ENCODE measurements around the gene RNF14. TPM values are rescaled to one million over a fixed set of nuclear protein-coding genes. Genes with fewer than 3 reads are reported as not detected.

RNF14 gene
- total RNA-seq, 4 donors from 2014 or later: 72.6 to 115 (median 96.9) TPM

DNA sequence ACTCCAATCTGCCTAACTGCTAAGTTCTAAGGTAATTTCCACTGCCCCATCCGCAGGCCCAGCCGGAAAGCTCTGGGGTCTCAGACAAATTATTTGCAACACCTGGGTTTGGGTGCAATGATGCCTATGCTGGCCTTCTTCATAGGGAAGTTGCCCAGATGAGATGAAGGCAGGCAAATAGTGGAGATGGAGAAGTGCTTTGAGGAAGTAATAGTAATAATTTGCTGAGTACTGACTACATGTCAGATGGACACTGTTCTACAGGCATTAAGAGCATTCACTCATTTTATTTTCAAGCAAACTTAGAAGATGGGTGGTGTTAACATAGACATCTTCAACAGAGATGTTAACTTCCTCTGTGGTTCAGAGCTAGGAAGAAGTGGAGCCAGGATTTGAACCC is 14.7 kb upstream of the RNF14 start:
- Histone ChIP-seq H3K36me3 (peaks cover 0 to 31% of the 10 kb centered on the region in 2 donors), H3K4me1 (peaks cover 0 to 27% (median 0%) of the 10 kb centered on the region in 3 donors), H3K27me3 (peaks cover 2% of the 10 kb centered on the region), H3K4me3 (no peak overlapping the region), H3K9me3 (no peaks in the 10 kb centered on the region), H3K27ac (no peak overlapping the region)
- TF ChIP-seq, protein P1, sequence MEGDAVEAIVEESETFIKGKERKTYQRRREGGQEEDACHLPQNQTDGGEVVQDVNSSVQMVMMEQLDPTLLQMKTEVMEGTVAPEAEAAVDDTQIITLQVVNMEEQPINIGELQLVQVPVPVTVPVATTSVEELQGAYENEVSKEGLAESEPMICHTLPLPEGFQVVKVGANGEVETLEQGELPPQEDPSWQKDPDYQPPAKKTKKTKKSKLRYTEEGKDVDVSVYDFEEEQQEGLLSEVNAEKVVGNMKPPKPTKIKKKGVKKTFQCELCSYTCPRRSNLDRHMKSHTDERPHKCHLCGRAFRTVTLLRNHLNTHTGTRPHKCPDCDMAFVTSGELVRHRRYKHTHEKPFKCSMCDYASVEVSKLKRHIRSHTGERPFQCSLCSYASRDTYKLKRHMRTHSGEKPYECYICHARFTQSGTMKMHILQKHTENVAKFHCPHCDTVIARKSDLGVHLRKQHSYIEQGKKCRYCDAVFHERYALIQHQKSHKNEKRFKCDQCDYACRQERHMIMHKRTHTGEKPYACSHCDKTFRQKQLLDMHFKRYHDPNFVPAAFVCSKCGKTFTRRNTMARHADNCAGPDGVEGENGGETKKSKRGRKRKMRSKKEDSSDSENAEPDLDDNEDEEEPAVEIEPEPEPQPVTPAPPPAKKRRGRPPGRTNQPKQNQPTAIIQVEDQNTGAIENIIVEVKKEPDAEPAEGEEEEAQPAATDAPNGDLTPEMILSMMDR (IDR thresholded peaks at IDR 0.05): no peak
- TF ChIP-seq EP300 (IDR thresholded peaks at IDR 0.05) (no peak), POLR2AphosphoS5 (IDR thresholded peaks at IDR 0.05) (no peak), POLR2A (IDR thresholded peaks at IDR 0.05) (no peak)
- WGBS, 2 donors (ENCODE audit: low coverage in 1 of 2): no CpG with 5 or more reads among the region's 2 CpGs
- ATAC-seq: no peak

DNA sequence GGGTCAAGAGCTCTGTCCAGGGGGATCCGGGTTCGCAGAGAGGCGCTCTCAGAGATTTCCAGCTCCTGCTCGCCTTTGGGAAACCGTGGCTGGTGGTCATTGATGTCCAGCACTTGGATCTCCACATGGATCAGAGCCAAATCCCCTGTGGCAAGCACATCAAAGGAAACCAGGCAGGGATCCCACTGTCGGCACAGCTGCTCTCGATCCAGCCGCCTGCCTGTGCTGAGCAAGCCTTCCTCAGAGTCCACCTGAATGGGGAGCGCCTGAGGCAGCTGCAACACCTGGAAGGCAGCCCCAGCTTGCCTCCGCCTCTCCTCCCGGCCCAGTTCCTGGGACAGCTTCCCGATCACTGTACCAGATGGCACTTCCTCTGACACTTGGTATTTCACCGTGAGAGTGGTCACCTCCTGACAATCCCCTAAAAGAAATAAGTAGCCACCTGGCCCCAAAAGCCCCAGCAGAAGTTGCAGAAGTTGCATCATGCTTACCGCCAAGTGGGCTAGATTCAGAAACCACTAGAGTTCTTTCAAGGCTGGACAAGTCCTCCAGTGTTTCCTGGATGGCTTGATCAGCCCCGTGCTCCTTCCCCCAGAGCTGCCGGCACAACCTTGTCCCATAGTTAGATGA is 11.4 kb upstream of the RNF14 start:
- Histone ChIP-seq H3K36me3 (peaks cover 0 to 16% of the 10 kb centered on the region in 2 donors), H3K27ac (peak overlapping the region in 3 of 4 donors; percentile 52 to 66 (median 53)), H3K4me3 (peak overlapping the region in 1 of 2 donors; percentile 11), H3K9me3 (no peaks in the 10 kb centered on the region), H3K4me1 (peaks cover 0 to 47% (median 10%) of the 10 kb centered on the region in 3 donors), H3K27me3 (peaks cover 13% of the 10 kb centered on the region)
- WGBS, 2 donors (ENCODE audit: low coverage in 1 of 2): 81% methylated on average over 3 of the region's 16 CpGs; no CpG with 5 or more reads in 1 of the 2 donors
- TF ChIP-seq, protein P1 (IDR thresholded peaks at IDR 0.05): no peak
- TF ChIP-seq POLR2A (IDR thresholded peaks at IDR 0.05) (no peak), EP300 (IDR thresholded peaks at IDR 0.05) (no peak), POLR2AphosphoS5 (IDR thresholded peaks at IDR 0.05) (no peak)
- ATAC-seq: no peak

DNA sequence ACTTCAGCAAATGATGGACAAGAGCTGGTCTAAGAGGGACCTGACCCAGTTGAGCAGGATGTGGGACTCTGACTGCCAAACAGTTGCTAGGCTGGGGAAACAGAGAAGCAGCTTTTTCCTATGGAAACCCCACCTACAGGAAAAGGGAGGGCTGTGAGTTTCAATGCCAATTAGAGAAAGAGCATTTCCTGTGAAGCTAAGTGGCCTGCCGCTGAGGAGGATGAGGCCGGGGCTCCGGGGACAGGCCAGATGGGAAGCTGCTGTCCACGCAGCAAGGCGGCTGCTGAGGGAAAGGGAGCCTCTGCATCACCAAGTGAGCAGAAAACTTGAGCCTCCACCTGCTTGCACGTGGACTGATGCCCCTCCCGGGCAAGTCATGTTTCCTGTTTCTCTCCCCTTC is 10.8 kb upstream of the RNF14 start, which contains the start of gene PCDH12:
Gene PCDH12 (minus strand): TSS at position 90 of the 400 bp plus-strand sequence. CDS start 351 bp downstream, outside the sequence.
- 18 to 40% methylated on average over 3 to 5 of the region's 7 CpGs for WGBS, 2 donors (ENCODE audit: low coverage in 1 of 2)
- Histone ChIP-seq H3K27ac (peak within 1 kb of the TSS in 3 of 4 donors; percentile 52 to 66 (median 53)), H3K27me3 (peaks cover 13% of the 10 kb centered on the region), H3K4me1 (peaks cover 0 to 47% (median 10%) of the 10 kb centered on the region in 3 donors), H3K9me3 (no peaks in the 10 kb centered on the region), H3K4me3 (peak within 1 kb of the TSS in 1 of 2 donors; percentile 11), H3K36me3 (peaks cover 0 to 16% of the 10 kb centered on the region in 2 donors)
- TF ChIP-seq POLR2AphosphoS5 (IDR thresholded peaks at IDR 0.05) (peak; percentile 11), EP300 (IDR thresholded peaks at IDR 0.05) (no peak)
- TF ChIP-seq, protein P1 (IDR thresholded peaks at IDR 0.05): no peak
- ATAC-seq: peak; percentile 53

DNA sequence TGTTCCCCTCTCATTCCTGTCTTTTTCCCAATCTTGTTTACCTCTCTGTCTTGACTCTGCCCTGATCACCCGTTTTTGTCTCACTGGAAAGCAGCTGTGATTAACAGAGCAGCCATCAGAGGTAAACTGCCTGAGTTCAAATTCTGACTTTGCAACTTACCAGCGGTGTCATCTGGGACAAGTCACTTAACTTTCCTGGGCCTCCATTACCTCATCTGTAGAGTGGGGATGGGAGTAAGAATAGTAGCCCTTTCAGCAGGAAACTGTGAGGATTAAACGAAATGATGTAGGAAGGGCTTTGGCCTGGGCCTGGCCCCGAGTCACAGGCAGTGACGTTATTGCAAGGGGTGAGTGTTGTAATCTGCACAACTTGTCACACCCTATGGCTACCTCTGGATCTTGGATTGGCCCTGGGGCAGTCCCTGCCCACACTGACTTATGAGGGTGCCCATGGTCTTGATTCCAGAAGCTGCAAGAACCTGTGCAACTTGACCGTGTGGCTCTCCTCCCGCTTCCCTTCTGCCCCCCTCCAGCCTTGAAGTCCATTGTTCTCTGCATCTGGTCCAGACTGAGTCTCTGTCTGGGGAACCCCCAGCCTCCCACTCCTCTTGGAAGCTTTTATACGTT is 10.2 kb upstream of the RNF14 start:
- H3K4me3 ChIP-seq: no peak overlapping the region
- H3K27ac ChIP-seq: peak overlapping the region in 3 of 4 donors; percentile 52 to 66 (median 53)
- ATAC-seq: peak; percentile 69

More for the DNA sequence above, 10.2 kb upstream of the RNF14 start:
- Histone ChIP-seq H3K4me1 (peaks cover 0 to 47% (median 10%) of the 10 kb centered on the region in 3 donors), H3K27me3 (peaks cover 13% of the 10 kb centered on the region), H3K36me3 (peaks cover 0 to 16% of the 10 kb centered on the region in 2 donors), H3K9me3 (no peaks in the 10 kb centered on the region)
- WGBS, 2 donors (ENCODE audit: low coverage in 1 of 2): 39 to 43% methylated on average over 3 to 7 of the region's 8 CpGs
- TF ChIP-seq EP300 (IDR thresholded peaks at IDR 0.05): no peak
- no peak for TF ChIP-seq POLR2AphosphoS5 (IDR thresholded peaks at IDR 0.05)
- TF ChIP-seq, protein P1 (IDR thresholded peaks at IDR 0.05): no peak
- no peak for TF ChIP-seq POLR2A (IDR thresholded peaks at IDR 0.05)

All from gastroesophageal sphincter (tissue), 4 donors.